ENCODE data around the gene MKRN2.
"Not testable (repeated sequence)": the region's sequence is repeated elsewhere in the genome, so short reads cannot be mapped to it uniquely, and the experiment has no call there.

MKRN2 gene

GRCh38 chr3:12556690-12557472, at the start of gene MKRN2:
Gene MKRN2 (plus strand): TSS chr3:12557087. CDS start chr3:12557151, 64 bp downstream.
- DNase-seq: peak; percentile 66

GRCh38 chr3:12507591-12508281, 49.2 kb upstream of the MKRN2 start:
- DNase-seq: no peak

- no peak for DNase-seq
These were observed 48.6 kb upstream of the MKRN2 start for GRCh38 chr3:12508291-12508700.

- no peak for DNase-seq
These were observed 47.4 kb upstream of the MKRN2 start for GRCh38 chr3:12509466-12509865.

- DNase-seq: no peak
These were observed 44.3 kb upstream of the MKRN2 start for GRCh38 chr3:12512534-12513118.

- DNase-seq: no peak
These were observed 43.0 kb upstream of the MKRN2 start for GRCh38 chr3:12513694-12514446.

GRCh38 chr3:12515631-12516030, 41.3 kb upstream of the MKRN2 start:
- DNase-seq: no peak

- DNase-seq: no peak
These were observed 40.0 kb upstream of the MKRN2 start for GRCh38 chr3:12516873-12517272.

GRCh38 chr3:12518261-12519028, 38.4 kb upstream of the MKRN2 start:
- no peak for DNase-seq

- DNase-seq: no peak
These were observed 35.9 kb upstream of the MKRN2 start for GRCh38 chr3:12521010-12521409.

- no peak for DNase-seq
These were observed 34.2 kb upstream of the MKRN2 start for GRCh38 chr3:12522721-12523120.

GRCh38 chr3:12527757-12528143, 29.1 kb upstream of the MKRN2 start:
- no peak for DNase-seq

- no peak for DNase-seq
These were observed 24.7 kb upstream of the MKRN2 start for GRCh38 chr3:12532182-12532581.

GRCh38 chr3:12536423-12536822, 20.5 kb upstream of the MKRN2 start:
- no peak for DNase-seq

- peak; percentile 1 for DNase-seq
These were observed 15.3 kb upstream of the MKRN2 start for GRCh38 chr3:12541625-12542024.

- DNase-seq: not testable (repeated sequence)
These were observed 13.4 kb upstream of the MKRN2 start for GRCh38 chr3:12543497-12543896.

- DNase-seq: no peak
These were observed 12.0 kb upstream of the MKRN2 start for GRCh38 chr3:12544652-12545472.

GRCh38 chr3:12545473-12545791, 11.5 kb upstream of the MKRN2 start, which contains the start of gene MKRN2OS:
Gene MKRN2OS (minus strand): TSS chr3:12545499. CDS start chr3:12545464, 35 bp downstream.
- DNase-seq: peak; percentile 35

- DNase-seq: no peak
These were observed 6.7 kb upstream of the MKRN2 start for GRCh38 chr3:12549971-12550760.

GRCh38 chr3:12553921-12554391, 2.9 kb upstream of the MKRN2 start:
- peak; percentile 34 for DNase-seq

GRCh38 chr3:12556314-12556689, 585 bp upstream of the MKRN2 start:
- DNase-seq: no peak

All from NCI-H510A treated with DMSO at 0.1 percent for 48 hours (cell line).